CD4-positive, alpha-beta memory T cell (primary cell): ENCODE measurements around the gene ADIPOR2. TPM values are rescaled to one million over a fixed set of nuclear protein-coding genes. Genes with fewer than 3 reads are reported as not detected.

Experiments used
- CTCF ChIA-PET: fragments of 350-600 bp; sonication (Branson Sonifier 250); formaldehyde crosslinking; loops from one replicate; lab custom pipeline; 2021; ENCODE audit warnings: inconsistent platforms; ENCODE audit not compliant: partially characterized antibody; lab: Charles Lee
- POLR2A ChIA-PET: fragments of 350-600 bp; sonication (Branson Sonifier 250); formaldehyde crosslinking; loops from one replicate; lab custom pipeline; 2021; ENCODE audit not compliant: partially characterized antibody; lab: Charles Lee
- DNase-seq, 5 donors: peaks; one replicate each; pipeline versions ENCODE4 v3.0.0 to v3.0.0-alpha.2; 2020 to 2022; ENCODE audit warnings: mixed read lengths in 1 of 5
- H3K27ac ChIP-seq: one replicate; pipeline ENCODE4 v1.7.0; 2013; ENCODE audit warnings: low read depth, low read length
- H3K27me3 ChIP-seq: 2 replicates; pipeline ENCODE4 v1.7.0; 2013; ENCODE audit warnings: mild to moderate bottlenecking, low read length, moderate library complexity; ENCODE audit not compliant: insufficient read depth
- H3K36me3 ChIP-seq: 2 replicates; pipeline ENCODE4 v1.7.0; 2013; ENCODE audit warnings: mild to moderate bottlenecking, low read length, moderate library complexity; ENCODE audit not compliant: insufficient read depth
- H3K4me1 ChIP-seq: 2 replicates; pipeline ENCODE4 v1.7.0; 2013; ENCODE audit warnings: mild to moderate bottlenecking, low read length, moderate library complexity; ENCODE audit not compliant: insufficient read depth
- H3K4me3 ChIP-seq, 2 donors: one replicate each; pipeline ENCODE4 v1.7.0; 2013; ENCODE audit warnings: low read length in 2 of 2, mild to moderate bottlenecking in 1 of 2
- H3K9me3 ChIP-seq, 2 donors: one replicate each; pipeline ENCODE4 v1.7.0; 2013; ENCODE audit warnings: low read length in 2 of 2, control low read depth in 1 of 2; ENCODE audit not compliant: control insufficient read depth in 1 of 2
- H3K27ac Mint-ChIP-seq, 7 donors: one replicate each; pipeline ENCODE4 v1.8.0; 2020 to 2021; ENCODE audit warnings: mixed read lengths in 7 of 7, mild to moderate bottlenecking in 6 of 7, inconsistent platforms in 3 of 7, moderate library complexity in 3 of 7
- H3K27me3 Mint-ChIP-seq, 2 donors: one replicate each; pipeline ENCODE4 v1.8.0; 2020 to 2021; ENCODE audit warnings: mixed read lengths in 2 of 2
- H3K36me3 Mint-ChIP-seq, 2 donors: one replicate each; pipeline ENCODE4 v1.8.0; 2020 to 2021; ENCODE audit warnings: mixed read lengths in 2 of 2, inconsistent platforms in 1 of 2, mild to moderate bottlenecking in 1 of 2
- H3K4me1 Mint-ChIP-seq, 4 donors: one replicate each; pipeline ENCODE4 v1.8.0; 2020 to 2021; ENCODE audit warnings: mixed read lengths in 4 of 4, mild to moderate bottlenecking in 1 of 4
- H3K4me3 Mint-ChIP-seq, 8 donors: one replicate each; pipeline ENCODE4 v1.8.0; 2020 to 2021; ENCODE audit warnings: mixed read lengths in 8 of 8, mild to moderate bottlenecking in 7 of 8, moderate library complexity in 6 of 8, inconsistent platforms in 3 of 8
- H3K9me3 Mint-ChIP-seq, 8 donors: one replicate each; pipeline ENCODE4 v1.8.0; 2020 to 2021; ENCODE audit warnings: mixed read lengths in 8 of 8, mild to moderate bottlenecking in 5 of 8, inconsistent platforms in 3 of 8, moderate library complexity in 1 of 8
- intact Hi-C: fragments of 100-400 bp; cut with micrococcal nuclease; formaldehyde crosslinking; loops from one replicate; pipeline ENCODE4 v1.15.1; 2023
- polyA plus RNA-seq, 2 donors: library from polyadenylated mRNA; unstranded; fragments of 300-500 nt; fragmentation: Illumina TruSeq; gene quantifications; one replicate each; pipeline ENCODE4 v1.2.3, GENCODE V29; 2021
- total RNA-seq, 2 experiments: library from RNA; stranded (reverse); gene quantifications; one replicate each; pipeline ENCODE4 v1.2.3, GENCODE V29; 2021

ADIPOR2 gene
- total and polyA plus RNA-seq, 4 experiments from 2014 or later, result 1.8 to 36.2 (median 19.6) TPM

DNA sequence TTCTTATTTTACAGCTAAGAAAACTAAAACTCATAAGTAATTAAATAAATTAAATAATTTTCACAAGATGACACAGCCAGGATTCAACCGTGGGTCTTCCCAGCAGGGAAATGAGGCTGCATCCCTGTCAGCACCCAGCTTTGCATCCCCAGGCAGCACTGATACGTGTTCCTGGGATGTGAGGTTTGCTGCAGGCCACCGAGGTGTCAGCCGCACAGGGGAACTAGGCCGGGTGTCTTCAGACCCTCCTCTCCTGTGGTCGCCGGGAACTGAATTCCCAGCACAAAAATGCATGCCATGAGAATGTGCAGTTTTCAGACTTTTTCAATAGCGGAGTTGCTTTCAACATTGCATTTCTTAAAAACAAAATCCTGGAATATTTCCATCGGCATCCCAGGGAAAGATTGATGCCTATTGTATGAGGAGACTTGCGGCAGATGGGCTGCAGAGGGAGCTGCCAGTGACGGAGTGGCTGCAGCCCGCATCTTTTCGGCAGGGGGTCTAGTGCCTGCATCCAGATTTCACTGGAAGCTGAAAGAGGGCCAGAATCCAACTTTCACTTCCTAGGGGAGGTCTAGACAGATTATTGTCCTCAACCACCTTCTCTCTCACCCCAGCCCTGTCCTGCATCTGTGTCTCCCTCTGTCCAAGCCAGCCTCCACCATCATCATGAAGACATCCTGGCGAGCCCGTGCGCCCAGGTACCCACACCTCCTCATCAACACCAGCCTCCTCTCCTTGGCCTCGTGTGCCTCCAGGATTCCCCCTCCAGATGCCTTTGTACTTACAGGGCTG is 142.1 kb downstream of the ADIPOR2 start:
- POLR2A ChIA-PET, result no interaction called here
- Mint-ChIP-seq H3K4me1 (peaks cover 0 to 5% (median 0%) of the 10 kb centered on the region in 4 donors), H3K27me3 (peaks cover 24 to 36% of the 10 kb centered on the region in 2 donors), H3K36me3 (no peaks in the 10 kb centered on the region), H3K4me3 (no peak overlapping the region), H3K9me3 (peaks cover 0 to 3% (median 0%) of the 10 kb centered on the region in 8 donors), H3K27ac (peak overlapping the region in 2 of 7 donors; percentile 13 to 54)
- H3K27ac ChIP-seq, result no peak overlapping the region
- CTCF ChIA-PET, result interaction anchor here (0.9 kb wide), 1 partner anchor 42 kb away, joined by 3 read pairs; no protein-coding TSS in a partner anchor
- no peak for DNase-seq
- H3K27me3 ChIP-seq, result no peaks in the 10 kb centered on the region
- H3K4me3 ChIP-seq, result no peak overlapping the region
- intact Hi-C loops, result no loop called here
- H3K4me1 ChIP-seq, result no peaks in the 10 kb centered on the region
- H3K36me3 ChIP-seq, result no peaks in the 10 kb centered on the region
- no peaks in the 10 kb centered on the region for H3K9me3 ChIP-seq

- intact Hi-C loops, result no loop called here
- H3K36me3 ChIP-seq, result no peaks in the 10 kb centered on the region
- no peaks in the 10 kb centered on the region for H3K36me3 Mint-ChIP-seq
Observed at GRCh38 chr12:1833596-1834028, 142.7 kb downstream of the ADIPOR2 start.

GRCh38 chr12:1834186-1834925 is 143.5 kb downstream of the ADIPOR2 start:
- DNase-seq, result no peak
- POLR2A ChIA-PET, result no interaction called here
- no peaks in the 10 kb centered on the region for H3K36me3 ChIP-seq
- Mint-ChIP-seq H3K9me3 (peaks cover 0 to 3% (median 0%) of the 10 kb centered on the region in 8 donors), H3K4me3 (no peak overlapping the region), H3K36me3 (no peaks in the 10 kb centered on the region), H3K4me1 (peaks cover 0 to 5% (median 0%) of the 10 kb centered on the region in 4 donors), H3K27ac (no peak overlapping the region), H3K27me3 (peaks cover 24 to 26% of the 10 kb centered on the region in 2 donors)
- H3K27me3 ChIP-seq, result no peaks in the 10 kb centered on the region
- no peaks in the 10 kb centered on the region for H3K4me1 ChIP-seq
- CTCF ChIA-PET, result interaction anchor here (0.9 kb wide), 1 partner anchor 43 kb away, joined by 3 read pairs; no protein-coding TSS in a partner anchor
- intact Hi-C loops, result no loop called here
- no peaks in the 10 kb centered on the region for H3K9me3 ChIP-seq
- no peak overlapping the region for H3K4me3 ChIP-seq
- H3K27ac ChIP-seq, result no peak overlapping the region

More at GRCh38 chr12:1833596-1834028, 142.7 kb downstream of the ADIPOR2 start:
- Histone ChIP-seq H3K4me3 (no peak overlapping the region), H3K27me3 (no peaks in the 10 kb centered on the region), H3K27ac (no peak overlapping the region), H3K9me3 (no peaks in the 10 kb centered on the region), H3K4me1 (no peaks in the 10 kb centered on the region)
- Mint-ChIP-seq H3K9me3 (peaks cover 0 to 3% (median 0%) of the 10 kb centered on the region in 8 donors), H3K4me1 (peaks cover 0 to 5% (median 0%) of the 10 kb centered on the region in 4 donors), H3K27me3 (peaks cover 24 to 33% of the 10 kb centered on the region in 2 donors), H3K4me3 (no peak overlapping the region), H3K27ac (peak overlapping the region in 2 of 7 donors; percentile 13 to 54)
- DNase-seq, result no peak
- ChIA-PET POLR2A (no interaction called here), CTCF (interaction anchor here (0.9 kb wide), 1 partner anchor 42 kb away, joined by 3 read pairs; no protein-coding TSS in a partner anchor)

DNA sequence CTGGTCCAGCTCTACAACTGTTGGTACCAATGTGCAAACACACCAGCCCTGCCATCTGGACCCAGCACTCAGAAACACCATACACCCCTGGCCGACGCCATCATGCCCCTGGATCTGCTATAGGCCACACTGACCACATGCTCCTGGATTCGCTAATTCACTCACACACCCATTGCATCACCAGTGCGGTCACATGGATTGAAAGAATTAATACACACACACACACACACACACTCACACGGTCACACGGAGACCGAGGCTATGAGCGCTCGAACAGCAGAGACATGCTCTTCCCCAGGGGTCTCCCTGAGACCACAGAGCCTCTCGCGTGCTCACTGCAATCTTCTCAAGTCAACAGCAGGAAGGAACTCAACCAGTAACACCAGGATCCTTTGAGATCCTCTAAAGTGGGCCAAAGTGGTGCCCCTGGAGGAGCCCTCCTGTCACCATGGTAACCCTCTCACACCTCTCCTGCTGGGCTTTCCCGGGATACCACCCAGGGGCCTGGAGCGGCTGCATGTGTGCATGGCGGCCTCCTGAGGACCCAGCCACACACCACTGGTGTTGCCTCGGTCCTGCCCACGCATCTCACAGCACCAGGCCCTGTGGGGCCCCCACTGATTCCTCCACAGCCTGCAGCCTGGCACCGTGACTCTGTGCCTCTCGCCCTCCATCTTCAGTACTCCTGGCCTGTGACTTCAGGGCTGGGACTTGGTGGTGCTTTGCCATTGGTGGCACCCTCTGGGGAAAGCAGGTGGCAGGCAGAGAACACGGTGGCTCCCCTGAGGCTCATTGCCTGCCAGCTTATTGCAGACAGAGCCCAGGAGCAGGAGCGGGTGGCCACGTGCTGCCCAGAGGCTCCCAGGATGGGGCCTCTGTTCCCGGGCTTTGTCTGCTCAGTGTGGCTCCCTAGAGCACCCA is 144.6 kb downstream of the ADIPOR2 start:
- intact Hi-C loops, result no loop called here
- Mint-ChIP-seq H3K9me3 (peaks cover 0 to 3% (median 0%) of the 10 kb centered on the region in 8 donors), H3K27ac (no peak overlapping the region), H3K27me3 (peaks cover 20 to 25% of the 10 kb centered on the region in 2 donors), H3K36me3 (no peaks in the 10 kb centered on the region), H3K4me1 (peaks cover 0 to 5% (median 0%) of the 10 kb centered on the region in 4 donors), H3K4me3 (no peak overlapping the region)
- Histone ChIP-seq H3K27me3 (no peaks in the 10 kb centered on the region), H3K9me3 (no peaks in the 10 kb centered on the region), H3K27ac (no peak overlapping the region), H3K4me3 (no peak overlapping the region), H3K4me1 (no peaks in the 10 kb centered on the region), H3K36me3 (no peaks in the 10 kb centered on the region)
- no peak for DNase-seq
- ChIA-PET CTCF (no interaction called here), POLR2A (no interaction called here)

- H3K36me3 Mint-ChIP-seq, result no peaks in the 10 kb centered on the region
- Histone ChIP-seq H3K36me3 (no peaks in the 10 kb centered on the region), H3K27me3 (no peaks in the 10 kb centered on the region), H3K4me3 (no peak overlapping the region), H3K27ac (no peak overlapping the region), H3K9me3 (no peaks in the 10 kb centered on the region), H3K4me1 (no peaks in the 10 kb centered on the region)
- peaks cover 12 to 23% of the 10 kb centered on the region in 2 donors for H3K27me3 Mint-ChIP-seq
- ChIA-PET POLR2A (no interaction called here), CTCF (no interaction called here)
- no peak overlapping the region for H3K4me3 Mint-ChIP-seq
- H3K9me3 Mint-ChIP-seq, result peaks cover 0 to 3% (median 0%) of the 10 kb centered on the region in 8 donors
- no peak overlapping the region for H3K27ac Mint-ChIP-seq
- intact Hi-C loops, result no loop called here
- no peaks in the 10 kb centered on the region for H3K4me1 Mint-ChIP-seq
- DNase-seq, result no peak
Observed at GRCh38 chr12:1836241-1836803, 145.5 kb downstream of the ADIPOR2 start.

DNA sequence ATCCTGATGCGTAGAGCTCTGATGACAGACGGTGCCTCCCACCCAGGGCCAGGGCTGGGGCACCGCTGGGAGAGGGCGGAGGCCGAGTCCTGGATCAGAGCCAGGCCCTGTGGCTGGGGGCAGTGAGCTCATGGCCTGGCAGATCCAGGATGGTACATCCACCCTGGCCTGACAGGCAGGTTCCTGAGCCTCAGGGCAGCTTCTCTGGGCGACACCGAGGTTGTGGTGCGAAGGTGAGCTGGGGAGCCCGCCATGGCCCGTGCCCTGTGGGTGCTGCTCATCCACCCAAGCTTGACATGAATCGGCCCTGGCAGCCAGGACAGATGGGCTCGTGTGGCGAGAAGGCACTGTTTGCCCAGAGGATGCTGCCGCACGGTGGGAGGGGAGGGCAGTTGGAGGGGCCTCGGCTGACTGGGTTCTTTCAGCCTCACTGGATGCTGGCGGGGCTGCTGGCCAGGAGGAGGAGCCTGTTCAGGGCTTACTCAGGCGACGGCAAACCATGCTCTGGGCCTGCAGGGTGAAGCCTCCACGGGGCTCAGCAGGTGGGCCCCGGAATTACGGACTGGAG is 146.1 kb downstream of the ADIPOR2 start:
- Mint-ChIP-seq H3K27ac (no peak overlapping the region), H3K27me3 (peaks cover 9 to 20% of the 10 kb centered on the region in 2 donors), H3K4me1 (no peaks in the 10 kb centered on the region), H3K9me3 (peaks cover 0 to 2% (median 0%) of the 10 kb centered on the region in 8 donors), H3K36me3 (no peaks in the 10 kb centered on the region), H3K4me3 (no peak overlapping the region)
- no peak overlapping the region for H3K4me3 ChIP-seq
- no peaks in the 10 kb centered on the region for H3K27me3 ChIP-seq
- intact Hi-C loops, result no loop called here
- H3K36me3 ChIP-seq, result no peaks in the 10 kb centered on the region
- H3K4me1 ChIP-seq, result no peaks in the 10 kb centered on the region
- CTCF ChIA-PET, result no interaction called here
- no peak for DNase-seq
- H3K27ac ChIP-seq, result no peak overlapping the region
- no peaks in the 10 kb centered on the region for H3K9me3 ChIP-seq
- POLR2A ChIA-PET, result no interaction called here
